GM12875 (cell line): ENCODE results near the gene EDEM3.
A peak's percentile ranks its signal among the peaks of the same experiment; 100 is the strongest.

ENCODE experiments used
- H3K4me3 ChIP-seq: one replicate; pipeline ENCODE4 v1.5.1; 2011; ENCODE audit warnings: low read depth, low read length, control low read depth
- TF ChIP-seq, protein P1 (sequence below): IDR thresholded peaks from 2 replicates; pipeline ENCODE4 v1.5.1; 2011; ENCODE audit warnings: low read depth, mild to moderate bottlenecking, control low read depth, inconsistent platforms, low read length, moderate library complexity, borderline replicate concordance; ENCODE audit not compliant: insufficient read depth

EDEM3 gene

DNA sequence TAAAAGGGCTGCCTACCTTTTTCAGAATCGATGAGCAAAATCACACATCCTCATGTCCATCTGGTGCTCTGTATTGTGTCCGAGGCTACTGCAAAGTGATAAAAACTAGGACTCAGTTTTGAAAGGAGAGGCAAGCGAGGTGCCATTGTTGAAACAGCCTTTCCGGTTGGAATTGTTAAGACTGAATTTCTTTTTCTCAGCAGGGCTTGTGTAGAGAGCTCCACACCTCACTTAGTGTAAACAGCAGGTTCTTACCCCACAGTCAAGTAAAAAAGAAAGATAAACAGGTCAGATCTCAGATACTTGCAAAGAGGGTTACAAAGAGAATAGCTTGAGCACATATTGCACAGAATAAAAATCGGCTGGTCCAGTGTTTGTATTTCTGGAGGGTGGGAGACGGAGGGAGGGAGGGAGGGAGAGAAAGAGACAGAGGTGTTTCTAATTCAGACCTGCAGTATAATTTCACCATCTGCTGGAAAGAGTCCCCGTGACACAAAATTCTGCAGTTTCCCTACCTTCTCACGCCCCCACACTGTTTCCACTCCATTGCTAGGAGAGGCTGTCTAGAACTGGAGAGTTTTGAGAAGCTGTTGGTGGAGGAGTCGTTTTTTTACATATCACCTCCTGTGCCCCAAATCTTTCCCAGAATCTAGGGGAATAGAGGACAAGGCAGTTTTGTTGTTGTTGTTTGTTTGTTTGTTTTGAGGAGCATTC is 82.5 kb downstream of the EDEM3 start:
- no peak overlapping the region for H3K4me3 ChIP-seq
- TF ChIP-seq, protein P1, sequence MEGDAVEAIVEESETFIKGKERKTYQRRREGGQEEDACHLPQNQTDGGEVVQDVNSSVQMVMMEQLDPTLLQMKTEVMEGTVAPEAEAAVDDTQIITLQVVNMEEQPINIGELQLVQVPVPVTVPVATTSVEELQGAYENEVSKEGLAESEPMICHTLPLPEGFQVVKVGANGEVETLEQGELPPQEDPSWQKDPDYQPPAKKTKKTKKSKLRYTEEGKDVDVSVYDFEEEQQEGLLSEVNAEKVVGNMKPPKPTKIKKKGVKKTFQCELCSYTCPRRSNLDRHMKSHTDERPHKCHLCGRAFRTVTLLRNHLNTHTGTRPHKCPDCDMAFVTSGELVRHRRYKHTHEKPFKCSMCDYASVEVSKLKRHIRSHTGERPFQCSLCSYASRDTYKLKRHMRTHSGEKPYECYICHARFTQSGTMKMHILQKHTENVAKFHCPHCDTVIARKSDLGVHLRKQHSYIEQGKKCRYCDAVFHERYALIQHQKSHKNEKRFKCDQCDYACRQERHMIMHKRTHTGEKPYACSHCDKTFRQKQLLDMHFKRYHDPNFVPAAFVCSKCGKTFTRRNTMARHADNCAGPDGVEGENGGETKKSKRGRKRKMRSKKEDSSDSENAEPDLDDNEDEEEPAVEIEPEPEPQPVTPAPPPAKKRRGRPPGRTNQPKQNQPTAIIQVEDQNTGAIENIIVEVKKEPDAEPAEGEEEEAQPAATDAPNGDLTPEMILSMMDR, result no peak

DNA sequence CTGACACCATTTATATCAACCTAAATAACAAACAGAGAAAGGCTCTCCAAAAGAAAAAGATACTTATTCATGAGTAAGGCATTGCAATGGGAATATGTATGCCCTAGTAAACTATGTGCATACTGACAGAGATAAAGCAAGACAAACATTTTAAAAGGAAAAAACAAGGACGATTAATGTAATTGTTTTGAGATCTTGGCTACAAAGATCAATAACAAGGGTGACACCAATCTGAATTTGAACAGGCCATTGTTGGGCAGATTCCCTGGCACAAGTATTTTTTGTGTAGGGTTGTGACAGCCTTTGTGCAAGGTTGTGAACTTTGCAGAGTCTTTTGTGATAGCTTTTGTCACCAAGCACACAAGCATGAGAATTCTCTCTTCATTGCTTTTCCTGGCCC is 85.3 kb downstream of the EDEM3 start:
- TF ChIP-seq, protein P1, result no peak
- no peak overlapping the region for H3K4me3 ChIP-seq

DNA sequence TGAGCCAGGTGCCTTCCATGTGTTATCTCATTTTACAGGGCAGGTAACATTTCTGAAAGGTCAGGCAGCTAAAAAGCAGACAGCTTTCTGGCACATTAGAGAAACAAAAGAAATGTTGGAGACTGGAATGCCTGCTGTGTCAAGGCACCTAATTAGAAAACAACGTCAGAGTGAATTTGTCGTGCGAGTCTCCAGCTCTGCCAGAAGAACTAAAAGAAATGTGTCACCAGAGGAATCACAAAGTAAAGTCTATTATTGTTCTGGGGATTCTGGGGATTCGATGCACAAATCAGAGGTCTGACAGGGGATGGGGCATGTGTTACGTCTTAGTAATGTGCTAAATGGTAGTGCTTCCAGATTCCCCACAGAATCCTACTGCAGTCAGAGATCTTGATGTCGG is 89.3 kb downstream of the EDEM3 start:
- no peak overlapping the region for H3K4me3 ChIP-seq

DNA sequence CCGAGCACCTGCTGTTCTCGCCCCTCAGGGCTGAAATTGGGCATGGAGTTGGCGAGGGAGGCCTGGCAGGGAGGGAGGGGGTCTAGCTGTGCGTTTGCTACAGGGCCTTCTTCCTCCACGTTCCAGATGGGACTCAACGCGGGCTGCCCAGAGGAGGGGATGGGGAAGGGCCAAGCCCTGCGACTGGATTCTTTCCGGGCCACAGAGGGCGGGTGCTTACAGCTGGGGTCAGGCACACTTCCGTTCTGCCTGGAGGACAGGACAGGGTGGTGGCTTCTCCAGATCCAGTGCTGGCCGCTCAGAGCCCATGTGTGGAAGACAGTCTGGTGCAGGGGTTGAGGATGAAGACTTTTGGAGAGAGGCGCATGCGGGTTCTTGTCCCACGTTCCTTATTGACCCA is 90.0 kb downstream of the EDEM3 start:
- TF ChIP-seq, protein P1, result no peak

More for the DNA sequence above, 89.3 kb downstream of the EDEM3 start:
- TF ChIP-seq, protein P1, result no peak

DNA sequence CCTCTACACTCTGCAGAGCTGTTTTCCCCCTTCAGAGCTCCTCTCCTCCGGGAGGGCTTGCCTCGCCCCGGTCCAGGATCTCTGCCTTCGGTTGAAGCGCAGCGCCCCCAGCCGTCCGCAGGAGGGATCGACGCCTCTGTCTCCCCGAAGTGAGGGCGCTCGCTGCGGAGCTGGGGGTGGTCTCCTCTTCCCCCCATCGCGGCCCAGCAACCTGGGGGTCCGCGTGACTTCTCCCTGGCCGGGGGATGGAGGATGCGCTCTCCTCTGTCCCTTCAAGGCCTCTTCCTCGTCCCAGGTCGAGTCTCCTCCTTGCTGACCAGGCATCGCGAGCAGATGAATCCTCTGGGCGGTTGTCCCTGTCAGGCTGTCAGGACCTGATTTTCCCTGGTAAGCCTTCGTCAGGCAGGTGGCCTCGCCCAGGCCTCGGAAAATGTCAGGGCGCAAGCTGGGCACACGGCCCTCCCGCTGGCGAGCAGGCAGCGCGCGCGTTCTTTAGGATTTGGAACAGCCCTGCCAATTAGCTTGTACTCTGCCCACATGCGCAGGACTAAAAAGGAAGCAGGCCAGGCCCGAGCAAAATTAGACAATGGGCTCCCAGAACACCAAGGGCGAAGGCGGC is 90.5 kb downstream of the EDEM3 start:
- TF ChIP-seq, protein P1, result peak; percentile 93
- no peak overlapping the region for H3K4me3 ChIP-seq

More for the DNA sequence above, 90.0 kb downstream of the EDEM3 start:
- H3K4me3 ChIP-seq, result no peak overlapping the region

DNA sequence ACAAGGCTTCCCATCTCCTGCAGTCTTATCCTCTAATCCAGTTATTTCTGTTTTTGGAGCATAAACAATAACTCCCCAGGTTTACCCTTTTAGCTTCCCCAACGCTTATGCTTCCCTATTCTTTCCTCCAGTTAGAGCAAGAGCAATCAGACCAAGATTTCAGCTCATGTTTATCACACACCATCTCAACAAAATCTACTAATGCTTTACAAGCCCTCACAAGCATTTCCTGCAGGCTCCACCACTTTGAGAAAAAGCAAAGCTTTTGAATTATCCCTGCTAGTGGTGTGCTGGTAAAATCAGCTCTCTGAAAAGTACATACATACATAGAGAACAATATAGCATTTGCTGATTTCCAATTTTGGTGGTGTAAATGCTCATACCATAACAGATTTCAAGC is 92.9 kb downstream of the EDEM3 start:
- no peak overlapping the region for H3K4me3 ChIP-seq
- TF ChIP-seq, protein P1, result no peak
